Fibroblast of mammary gland (primary cell): Measurements from ENCODE around the gene RAPGEF2.
A peak's percentile ranks its signal among the peaks of the same experiment; 100 is the strongest.

ENCODE experiments used
- DNase-seq: peaks from one replicate; pipeline ENCODE4 v3.0.0-alpha.2; 2010; ENCODE audit warnings: low read depth
- H3K4me3 ChIP-seq: 2 replicates; pipeline ENCODE4 v1.5.1; 2011; ENCODE audit warnings: low read depth, mild to moderate bottlenecking, low read length, moderate library complexity; ENCODE audit not compliant: control insufficient read depth
- TF ChIP-seq, protein P1 (sequence below): conservative IDR thresholded peaks from 2 replicates; pipeline ENCODE4 v1.5.1; 2011; ENCODE audit warnings: low read depth, low read length, inconsistent platforms; ENCODE audit not compliant: control insufficient read depth, insufficient read depth

The RAPGEF2 gene

DNA sequence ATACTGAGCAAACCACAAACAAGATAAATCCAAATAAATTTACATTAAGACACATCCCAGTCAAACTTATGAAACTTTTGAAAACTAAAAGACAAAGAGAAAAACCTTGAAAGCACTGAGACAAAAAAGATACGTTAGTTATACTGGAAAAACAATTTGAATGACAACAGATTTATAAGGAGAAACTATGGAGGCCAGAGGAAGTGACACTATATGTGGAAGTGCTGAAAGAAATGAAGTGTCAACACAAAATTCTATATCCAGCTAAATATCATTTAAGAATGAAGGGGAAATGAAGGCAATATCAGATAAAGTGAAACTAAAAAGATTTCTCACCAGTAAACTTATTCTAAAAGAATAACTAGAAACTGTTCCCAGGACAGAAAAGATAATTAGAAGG, 283.7 kb downstream of the RAPGEF2 start:
- TF ChIP-seq, protein P1, sequence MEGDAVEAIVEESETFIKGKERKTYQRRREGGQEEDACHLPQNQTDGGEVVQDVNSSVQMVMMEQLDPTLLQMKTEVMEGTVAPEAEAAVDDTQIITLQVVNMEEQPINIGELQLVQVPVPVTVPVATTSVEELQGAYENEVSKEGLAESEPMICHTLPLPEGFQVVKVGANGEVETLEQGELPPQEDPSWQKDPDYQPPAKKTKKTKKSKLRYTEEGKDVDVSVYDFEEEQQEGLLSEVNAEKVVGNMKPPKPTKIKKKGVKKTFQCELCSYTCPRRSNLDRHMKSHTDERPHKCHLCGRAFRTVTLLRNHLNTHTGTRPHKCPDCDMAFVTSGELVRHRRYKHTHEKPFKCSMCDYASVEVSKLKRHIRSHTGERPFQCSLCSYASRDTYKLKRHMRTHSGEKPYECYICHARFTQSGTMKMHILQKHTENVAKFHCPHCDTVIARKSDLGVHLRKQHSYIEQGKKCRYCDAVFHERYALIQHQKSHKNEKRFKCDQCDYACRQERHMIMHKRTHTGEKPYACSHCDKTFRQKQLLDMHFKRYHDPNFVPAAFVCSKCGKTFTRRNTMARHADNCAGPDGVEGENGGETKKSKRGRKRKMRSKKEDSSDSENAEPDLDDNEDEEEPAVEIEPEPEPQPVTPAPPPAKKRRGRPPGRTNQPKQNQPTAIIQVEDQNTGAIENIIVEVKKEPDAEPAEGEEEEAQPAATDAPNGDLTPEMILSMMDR, result no peak
- H3K4me3 ChIP-seq, result no peak overlapping the region
- no peak for DNase-seq

DNA sequence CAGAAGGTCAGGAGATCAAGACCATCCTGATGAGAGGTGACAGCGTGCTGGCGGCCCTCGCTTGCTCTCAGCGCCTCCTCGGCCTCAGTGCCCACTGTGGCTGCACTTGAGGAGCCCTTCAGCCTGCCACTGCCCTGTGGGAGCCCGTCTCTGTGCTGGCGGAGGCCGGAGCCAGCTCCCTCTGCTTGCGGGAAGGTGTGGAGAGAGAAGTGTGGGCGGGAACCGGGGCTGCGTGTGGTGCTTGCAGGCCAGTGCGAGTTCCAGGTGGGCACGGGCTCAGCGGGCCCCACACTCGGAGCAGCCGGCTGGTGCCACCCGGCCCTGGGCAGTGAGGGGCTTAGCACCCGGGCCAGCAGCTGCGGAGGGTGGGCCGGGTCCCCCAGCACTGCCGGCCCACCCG, 286.9 kb downstream of the RAPGEF2 start:
- no peak for DNase-seq
- no peak overlapping the region for H3K4me3 ChIP-seq
- TF ChIP-seq, protein P1, result no peak

DNA sequence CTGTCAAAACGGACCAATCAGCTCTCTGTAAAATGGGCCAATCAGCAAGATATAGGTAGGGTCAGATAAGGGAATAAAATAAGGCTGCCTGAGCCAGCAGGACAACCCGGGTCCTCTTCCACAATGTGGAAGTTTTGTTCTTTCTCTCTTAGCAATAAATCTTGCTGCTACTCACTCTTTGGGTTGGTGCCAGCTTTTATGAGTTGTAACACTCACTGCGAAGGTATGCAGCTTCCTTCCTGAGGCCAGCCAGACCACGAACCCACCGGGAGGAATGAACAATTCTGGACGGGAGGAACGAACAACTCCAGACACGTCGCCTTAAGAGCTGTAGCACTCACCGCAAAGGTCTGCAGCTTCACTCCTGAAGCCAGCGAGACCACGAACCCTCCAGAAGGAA, 287.8 kb downstream of the RAPGEF2 start:
- peak; percentile 96 for DNase-seq
- TF ChIP-seq, protein P1, result no peak
- H3K4me3 ChIP-seq, result no peak overlapping the region

DNA sequence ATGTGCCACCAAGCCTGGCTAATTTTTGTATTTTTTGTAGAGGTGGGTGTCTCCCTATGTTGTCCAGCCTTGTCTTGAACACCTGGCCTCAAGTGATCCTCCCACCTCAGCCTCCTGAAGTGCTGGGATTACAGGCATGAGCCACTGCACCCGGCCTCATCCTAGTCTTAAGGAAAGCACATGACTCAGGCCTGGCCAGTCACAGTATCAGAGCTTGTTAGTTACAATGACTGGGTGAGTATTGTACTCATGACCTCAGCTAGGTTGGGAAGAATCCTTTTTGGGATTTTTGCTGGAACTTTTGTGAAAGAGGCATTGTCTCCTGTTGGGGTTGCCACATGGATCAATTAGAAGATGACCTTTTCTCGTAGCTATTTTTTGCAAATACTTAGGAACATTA, 292.8 kb downstream of the RAPGEF2 start:
- DNase-seq, result peak; percentile 62
- TF ChIP-seq, protein P1, result no peak
- no peak overlapping the region for H3K4me3 ChIP-seq

DNA sequence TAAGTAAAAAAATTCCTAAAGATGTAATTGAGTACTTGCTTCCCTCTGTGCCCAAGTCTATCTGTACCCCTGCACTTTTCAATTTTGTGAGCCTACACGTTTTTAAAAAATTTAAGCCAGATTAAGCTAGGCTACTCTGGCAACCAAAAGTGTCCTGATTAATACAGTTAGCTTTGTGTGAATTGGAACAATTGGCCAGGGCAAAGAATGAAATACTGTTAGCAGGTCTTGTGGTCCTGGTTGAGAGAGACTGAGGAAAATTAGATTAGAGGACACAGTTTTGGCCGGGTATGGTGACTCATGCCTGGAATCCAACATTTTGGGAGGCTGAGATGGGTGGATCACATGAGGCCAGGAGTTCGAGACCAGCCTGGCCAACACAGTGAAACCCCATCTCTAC, 293.3 kb downstream of the RAPGEF2 start:
- TF ChIP-seq, protein P1, result no peak

DNA sequence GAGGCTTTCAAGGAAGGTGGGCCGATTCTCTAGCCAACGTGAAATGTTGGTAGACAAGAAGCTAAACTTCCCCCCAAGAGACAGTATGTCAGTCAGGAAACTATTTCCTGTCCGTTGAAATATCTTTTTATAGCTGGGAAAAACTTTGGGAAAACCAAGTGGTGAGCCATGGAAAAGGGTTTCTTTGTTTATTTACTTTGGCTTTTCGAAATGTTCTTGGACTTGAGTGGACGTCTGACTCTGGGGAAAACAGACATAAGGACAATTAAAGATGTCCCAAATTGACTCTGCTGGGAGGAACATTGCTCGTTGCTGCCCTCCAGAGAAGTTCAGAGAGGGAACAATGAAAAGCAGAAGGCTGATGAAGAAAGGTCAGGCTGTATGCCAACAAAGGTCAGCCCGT, 295.4 kb downstream of the RAPGEF2 start:
- no peak overlapping the region for H3K4me3 ChIP-seq
- TF ChIP-seq, protein P1, result peak; percentile 11
- DNase-seq, result peak; percentile 83

More for the DNA sequence above, 293.3 kb downstream of the RAPGEF2 start:
- no peak for DNase-seq
- no peak overlapping the region for H3K4me3 ChIP-seq
